WERI-Rb-1 (cell line): ENCODE measurements around the gene KCNQ1OT1.

ENCODE experiments used
- DNase-seq: peaks from one replicate; pipeline ENCODE4 v3.0.0-alpha.2; 2020
- H3K27ac ChIP-seq: fragments of 250-450 bp; sonication (Bioruptor Pico); 2 replicates; pipeline ENCODE4 v1.5.1; 2020; ENCODE audit warnings: mild to moderate bottlenecking, moderate library complexity
- H3K27me3 ChIP-seq: fragments of 250-450 bp; sonication (Bioruptor Pico); 2 replicates; pipeline ENCODE4 v1.5.1; 2021; ENCODE audit warnings: mild to moderate bottlenecking, low read depth, moderate library complexity; ENCODE audit not compliant: insufficient read depth, severe bottlenecking
- H3K36me3 ChIP-seq: fragments of 250-450 bp; sonication (Bioruptor Pico); 2 replicates; pipeline ENCODE4 v1.5.1; 2020; ENCODE audit warnings: mild to moderate bottlenecking, moderate library complexity
- H3K4me3 ChIP-seq: 2 replicates; pipeline ENCODE4 v1.5.1; 2011; ENCODE audit warnings: low read depth, mild to moderate bottlenecking, control low read depth, low read length
- H3K9me3 ChIP-seq: fragments of 250-450 bp; sonication (Bioruptor Pico); 2 replicates; pipeline ENCODE4 v1.5.1; 2021; ENCODE audit warnings: mild to moderate bottlenecking, moderate library complexity; ENCODE audit not compliant: severe bottlenecking
- TF ChIP-seq, protein P1 (sequence below): IDR thresholded peaks from 2 replicates; pipeline ENCODE4 v1.5.1; 2011; ENCODE audit warnings: low read depth, mild to moderate bottlenecking, control low read depth, inconsistent platforms, low read length

Gene KCNQ1OT1

DNA sequence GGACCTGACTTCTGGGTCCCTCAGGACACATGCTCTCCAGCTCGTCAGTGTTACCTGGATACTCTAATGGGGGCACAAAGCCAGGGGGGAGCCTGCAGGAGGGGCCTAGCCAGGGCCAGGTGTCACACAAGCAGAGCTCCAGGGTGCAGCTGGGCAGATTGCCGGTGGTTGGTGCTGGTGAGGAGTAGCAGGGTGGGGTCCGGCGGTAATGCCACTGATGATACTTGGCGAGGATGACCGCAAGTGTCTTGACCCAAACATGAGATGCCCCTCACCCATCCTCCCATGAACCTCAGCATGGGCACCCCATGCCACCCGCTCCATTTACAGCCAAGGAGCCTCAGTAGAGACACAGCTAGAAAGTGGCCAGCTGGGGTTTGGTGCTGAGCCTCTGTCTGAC, 15.1 kb upstream of the KCNQ1OT1 start:
- TF ChIP-seq, protein P1, sequence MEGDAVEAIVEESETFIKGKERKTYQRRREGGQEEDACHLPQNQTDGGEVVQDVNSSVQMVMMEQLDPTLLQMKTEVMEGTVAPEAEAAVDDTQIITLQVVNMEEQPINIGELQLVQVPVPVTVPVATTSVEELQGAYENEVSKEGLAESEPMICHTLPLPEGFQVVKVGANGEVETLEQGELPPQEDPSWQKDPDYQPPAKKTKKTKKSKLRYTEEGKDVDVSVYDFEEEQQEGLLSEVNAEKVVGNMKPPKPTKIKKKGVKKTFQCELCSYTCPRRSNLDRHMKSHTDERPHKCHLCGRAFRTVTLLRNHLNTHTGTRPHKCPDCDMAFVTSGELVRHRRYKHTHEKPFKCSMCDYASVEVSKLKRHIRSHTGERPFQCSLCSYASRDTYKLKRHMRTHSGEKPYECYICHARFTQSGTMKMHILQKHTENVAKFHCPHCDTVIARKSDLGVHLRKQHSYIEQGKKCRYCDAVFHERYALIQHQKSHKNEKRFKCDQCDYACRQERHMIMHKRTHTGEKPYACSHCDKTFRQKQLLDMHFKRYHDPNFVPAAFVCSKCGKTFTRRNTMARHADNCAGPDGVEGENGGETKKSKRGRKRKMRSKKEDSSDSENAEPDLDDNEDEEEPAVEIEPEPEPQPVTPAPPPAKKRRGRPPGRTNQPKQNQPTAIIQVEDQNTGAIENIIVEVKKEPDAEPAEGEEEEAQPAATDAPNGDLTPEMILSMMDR: no peak
- H3K27me3 ChIP-seq: no peaks in the 10 kb centered on the region
- H3K36me3 ChIP-seq: no peaks in the 10 kb centered on the region

GRCh38 chr11:2714463-2714800, 14.6 kb upstream of the KCNQ1OT1 start:
- H3K27ac ChIP-seq: no peak overlapping the region
- no peaks in the 10 kb centered on the region for H3K9me3 ChIP-seq
- H3K4me3 ChIP-seq: no peak overlapping the region
- no peaks in the 10 kb centered on the region for H3K36me3 ChIP-seq
- no peaks in the 10 kb centered on the region for H3K27me3 ChIP-seq
- no peak for DNase-seq
- TF ChIP-seq, protein P1: no peak

More for the DNA sequence above, 15.1 kb upstream of the KCNQ1OT1 start:
- no peaks in the 10 kb centered on the region for H3K9me3 ChIP-seq
- DNase-seq: no peak
- H3K4me3 ChIP-seq: no peak overlapping the region
- H3K27ac ChIP-seq: no peak overlapping the region

GRCh38 chr11:2713661-2714462, 14.1 kb upstream of the KCNQ1OT1 start:
- DNase-seq: no peak
- Histone ChIP-seq H3K9me3 (no peaks in the 10 kb centered on the region), H3K4me3 (no peak overlapping the region), H3K27me3 (no peaks in the 10 kb centered on the region), H3K36me3 (no peaks in the 10 kb centered on the region), H3K27ac (no peak overlapping the region)
- TF ChIP-seq, protein P1: no peak

GRCh38 chr11:2713094-2713493, 13.3 kb upstream of the KCNQ1OT1 start:
- Histone ChIP-seq H3K9me3 (no peaks in the 10 kb centered on the region), H3K4me3 (no peak overlapping the region), H3K36me3 (no peaks in the 10 kb centered on the region), H3K27me3 (no peaks in the 10 kb centered on the region), H3K27ac (no peak overlapping the region)
- TF ChIP-seq, protein P1: no peak
- DNase-seq: no peak

DNA sequence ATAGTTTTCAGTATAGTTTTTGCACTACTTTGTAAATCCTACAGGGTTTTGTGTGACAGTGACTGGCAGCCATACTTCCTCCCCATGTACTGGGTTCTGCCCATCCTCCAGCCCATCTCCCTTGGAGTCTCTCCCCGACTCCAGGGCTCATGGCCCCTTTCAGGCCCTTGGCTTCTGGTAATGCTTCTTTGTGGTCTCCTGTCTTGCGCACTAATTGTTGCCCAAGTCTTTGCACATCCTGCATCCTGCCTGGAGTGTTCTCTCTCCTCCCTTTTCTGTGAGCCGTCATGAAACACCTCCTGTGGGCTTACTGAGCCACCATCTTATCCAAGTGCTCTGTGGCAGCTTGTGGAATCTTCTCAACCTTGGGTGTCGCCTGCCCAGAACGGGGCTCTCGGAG, 11.4 kb upstream of the KCNQ1OT1 start:
- H3K27me3 ChIP-seq: no peaks in the 10 kb centered on the region

More for the DNA sequence above, 11.4 kb upstream of the KCNQ1OT1 start:
- TF ChIP-seq, protein P1: no peak
- no peak for DNase-seq
- Histone ChIP-seq H3K9me3 (no peaks in the 10 kb centered on the region), H3K36me3 (no peaks in the 10 kb centered on the region), H3K27ac (no peak overlapping the region), H3K4me3 (no peak overlapping the region)
